NCI-H1694 treated with DMSO at 0.1 percent for 48 hours (cell line): Measurements from ENCODE around the gene TBC1D2B.

Source experiments
- DNase-seq: peaks from one replicate; lab custom pipeline; 2025; lab: John Stamatoyannopoulos, UW

TBC1D2B gene

DNA sequence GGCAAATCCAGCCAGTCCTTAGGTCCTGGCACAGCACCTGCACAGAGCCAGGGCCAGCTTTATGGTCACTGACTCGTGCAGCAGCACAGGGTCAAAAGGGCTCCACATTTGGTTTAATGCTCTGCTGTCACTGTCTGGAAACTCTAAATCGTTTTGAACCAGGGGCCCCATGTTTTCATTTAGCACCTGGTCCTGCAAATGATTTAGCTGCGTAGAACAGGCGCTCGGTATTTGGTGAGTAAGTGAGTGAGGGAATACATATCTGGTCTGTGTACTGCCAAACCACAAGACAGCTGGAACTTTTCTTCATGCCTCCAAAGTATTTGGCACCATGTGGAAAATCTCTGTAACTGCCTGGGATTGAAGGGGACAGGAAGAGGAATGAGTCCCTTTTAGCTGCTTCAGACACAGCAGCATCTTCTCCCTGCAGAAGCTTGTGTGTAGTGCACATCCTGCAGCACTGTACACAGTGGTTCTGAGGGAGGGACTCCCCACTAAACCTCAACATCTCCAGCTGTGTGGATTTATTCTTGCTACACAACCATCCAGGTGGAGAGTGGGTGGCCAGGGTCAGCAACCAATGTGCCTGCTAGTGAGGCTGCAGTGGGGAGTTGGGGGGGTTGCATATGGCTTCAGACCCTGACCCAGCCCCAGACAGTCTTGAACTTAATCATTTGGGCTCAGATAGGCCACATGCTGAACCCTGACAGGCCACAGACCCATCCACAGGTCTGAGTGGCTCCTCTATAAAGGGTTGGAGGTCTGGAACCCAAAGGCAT is 15.9 kb upstream of the TBC1D2B start:
- DNase-seq = no peak

DNA sequence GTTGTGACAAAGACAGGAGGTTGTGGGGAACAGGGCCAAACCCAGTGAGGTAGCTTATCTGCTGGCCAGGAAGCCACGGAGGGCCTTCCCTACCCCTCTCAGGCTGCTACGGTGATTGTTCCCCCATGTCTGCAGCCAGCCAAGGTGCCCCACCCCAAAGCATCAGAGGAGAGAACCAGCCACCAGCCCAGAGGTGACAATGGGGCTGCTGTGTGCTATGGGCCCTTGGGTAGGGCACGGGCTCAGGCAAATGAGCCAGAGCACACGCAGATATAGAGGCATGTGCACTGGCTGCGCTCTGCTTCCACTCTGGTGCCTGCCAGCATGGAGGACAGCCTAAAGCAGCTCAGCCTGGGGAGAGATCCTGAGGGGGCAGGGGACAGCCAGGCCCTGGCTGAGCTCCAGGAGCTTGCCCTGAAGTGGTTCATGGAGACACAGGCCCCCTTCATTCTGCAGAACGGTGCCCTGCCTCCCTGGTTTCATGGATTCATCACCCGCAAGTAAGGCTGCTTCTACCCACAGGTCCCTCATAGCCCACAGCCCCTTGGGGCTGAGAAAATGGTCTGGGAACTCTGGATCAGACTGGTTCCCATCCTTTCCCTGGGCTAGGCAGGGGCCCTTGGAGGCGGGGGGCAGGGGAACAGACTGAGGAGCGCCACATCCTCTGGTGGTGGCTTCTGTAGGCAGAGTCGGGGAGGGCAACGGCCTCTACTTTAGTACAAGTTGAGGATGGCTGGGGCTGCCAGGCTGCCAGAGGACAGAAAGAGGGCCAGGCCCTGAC is 14.9 kb upstream of the TBC1D2B start, which contains the start of gene SH2D7:
Gene SH2D7 (plus strand): TSS at position 301 of the 781 bp plus-strand sequence. CDS start 24 bp downstream, at position 325.
- DNase-seq = no peak

DNA sequence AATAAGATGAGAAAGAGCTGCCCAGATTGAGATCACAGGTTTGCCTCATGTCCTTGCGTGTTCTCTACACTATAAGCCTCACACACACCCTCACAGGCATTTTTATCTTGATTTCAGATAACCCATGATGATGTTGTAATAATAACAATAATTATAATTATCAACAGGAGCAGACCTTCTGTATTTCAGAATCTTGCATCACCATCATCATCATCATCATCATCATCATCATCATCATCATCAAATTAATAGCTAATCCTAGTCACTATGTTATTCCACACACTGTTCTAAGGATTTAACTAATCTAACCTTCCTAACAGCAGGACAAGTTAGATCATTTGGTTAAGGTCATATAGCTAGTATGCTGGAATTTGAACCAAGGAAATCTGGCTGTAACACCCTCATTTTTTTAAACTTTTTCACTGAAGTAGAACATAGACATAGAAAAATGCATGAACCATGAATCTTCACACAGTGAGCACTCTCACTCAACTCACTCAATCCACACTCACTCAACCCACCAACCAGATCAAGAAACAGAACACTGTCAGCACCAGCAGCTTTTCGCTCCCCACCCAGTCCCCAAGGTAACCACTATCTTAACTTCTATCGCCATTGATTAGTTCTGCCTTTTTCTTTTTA is 13.0 kb upstream of the TBC1D2B start:
- no peak for DNase-seq

DNA sequence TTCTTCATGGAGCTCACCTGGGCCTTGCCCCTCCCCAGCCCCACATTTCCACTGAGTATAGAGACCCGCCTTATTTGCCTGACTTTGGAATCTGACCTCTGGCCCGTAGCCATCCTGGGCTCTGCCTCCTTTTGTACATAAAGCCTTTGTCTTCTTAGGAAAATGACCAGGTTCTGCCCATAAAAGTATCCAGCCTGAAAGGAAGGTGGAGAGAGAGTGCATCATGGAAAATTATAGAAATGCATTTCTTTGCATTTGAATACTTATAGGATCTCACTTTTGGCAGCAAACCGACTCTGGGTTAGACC is 11.2 kb upstream of the TBC1D2B start:
- no peak for DNase-seq

DNA sequence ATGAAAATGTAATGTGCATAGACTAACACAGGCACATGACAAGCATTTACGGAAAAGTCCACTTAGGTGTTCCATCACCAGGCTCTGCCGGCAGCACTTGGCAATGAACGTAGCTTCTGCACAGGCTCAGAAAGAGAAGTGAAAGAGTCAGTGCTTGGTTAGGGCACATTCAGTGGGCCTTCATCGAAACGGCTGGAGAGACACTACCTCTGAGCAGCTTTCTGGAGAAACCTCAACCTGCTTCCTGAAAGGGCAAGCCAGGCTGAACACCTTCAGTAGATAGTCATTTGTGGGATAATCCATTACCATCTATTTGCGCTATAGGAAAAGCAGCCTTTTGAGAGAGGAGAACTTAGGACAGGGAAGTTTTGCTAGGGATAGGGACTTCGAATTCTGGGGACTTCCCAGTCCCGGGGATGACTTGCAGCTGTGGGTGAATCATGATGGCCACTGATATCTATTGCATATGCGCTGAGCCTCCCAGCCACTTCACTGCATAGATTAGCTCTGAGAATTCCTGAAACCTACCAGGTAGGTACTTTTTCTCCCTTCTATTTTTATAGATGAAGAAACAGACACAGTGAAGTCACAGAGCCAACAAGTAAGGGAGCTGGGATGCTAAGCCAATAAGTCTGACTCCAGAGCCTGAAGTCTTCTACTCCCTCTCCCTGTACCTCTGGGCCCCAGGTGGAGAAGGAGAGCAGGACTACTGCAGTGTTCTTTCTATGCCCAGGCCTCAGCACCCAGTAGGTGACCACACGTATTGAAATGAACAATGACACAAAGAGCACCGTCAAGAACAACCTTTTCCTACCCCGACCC is 10.7 kb upstream of the TBC1D2B start:
- DNase-seq = no peak

DNA sequence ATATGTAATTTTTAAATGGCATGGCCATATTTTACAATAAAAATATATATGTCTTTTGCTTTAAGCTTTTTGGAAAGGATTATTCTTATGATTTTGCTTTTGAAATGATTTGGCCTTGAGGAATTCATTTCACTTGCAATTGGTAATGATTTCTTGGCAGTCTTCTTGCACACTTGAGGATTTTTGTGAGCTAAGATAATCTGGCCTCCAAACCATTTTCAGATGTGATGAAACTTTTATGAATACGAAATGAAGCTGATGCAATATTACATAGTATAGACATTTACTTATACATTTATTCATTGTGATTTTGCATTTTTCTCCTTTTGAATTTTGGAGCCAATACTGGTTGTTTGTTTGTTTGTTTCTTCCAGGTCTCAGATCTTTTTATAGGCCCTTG is 8.4 kb upstream of the TBC1D2B start:
- no peak for DNase-seq

DNA sequence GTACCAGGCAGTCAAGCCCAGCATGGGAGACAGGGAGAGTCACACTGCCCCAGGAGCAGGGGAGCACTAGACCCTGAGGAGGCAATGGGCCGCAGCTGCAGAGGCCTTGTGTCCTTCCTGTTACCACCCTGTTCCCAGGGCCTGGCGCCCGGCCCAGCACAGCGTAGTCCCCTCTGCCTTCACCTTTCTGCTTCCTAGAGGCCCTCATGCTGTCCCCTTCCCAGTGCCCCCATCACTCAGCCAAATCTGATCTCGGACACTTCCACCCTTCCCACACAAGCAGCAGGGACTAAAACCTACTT is 6.9 kb upstream of the TBC1D2B start:
- no peak for DNase-seq

DNA sequence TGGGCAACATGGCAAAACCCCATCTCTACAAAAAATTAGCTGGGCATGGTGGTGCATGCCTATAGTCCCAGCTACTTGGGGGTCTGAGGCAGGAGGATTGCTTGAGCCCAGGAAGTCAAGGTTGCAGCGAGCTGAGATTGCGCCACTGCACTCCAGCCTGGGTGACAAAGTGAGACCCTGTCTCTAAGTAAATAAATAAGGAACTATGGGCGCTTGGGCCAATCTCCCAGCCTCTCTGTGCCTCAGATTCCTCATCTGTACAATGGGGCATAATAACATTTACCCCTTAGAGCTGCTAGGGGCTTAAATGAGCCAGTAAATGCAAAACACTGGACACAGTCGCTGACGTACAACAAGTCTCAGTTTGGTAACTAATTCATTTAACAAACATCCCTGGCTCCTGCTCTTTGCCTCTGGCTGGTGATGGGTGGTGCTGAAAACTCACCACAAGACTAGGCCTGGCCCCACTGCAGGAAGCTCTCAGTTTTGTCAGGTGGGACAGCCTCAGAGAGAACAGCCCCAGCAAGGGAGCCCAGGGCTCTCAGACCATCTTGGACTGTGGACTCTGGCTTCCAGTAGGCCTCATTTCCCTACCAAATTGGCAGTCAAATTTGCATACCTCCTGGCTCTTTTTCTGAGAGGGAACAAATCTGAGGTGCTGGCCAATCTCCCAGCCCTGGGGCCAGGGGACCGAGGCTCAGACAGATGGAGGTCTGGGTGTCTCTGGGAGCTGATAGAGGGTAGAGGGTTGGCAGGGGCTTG is 6.4 kb upstream of the TBC1D2B start:
- DNase-seq = no peak

DNA sequence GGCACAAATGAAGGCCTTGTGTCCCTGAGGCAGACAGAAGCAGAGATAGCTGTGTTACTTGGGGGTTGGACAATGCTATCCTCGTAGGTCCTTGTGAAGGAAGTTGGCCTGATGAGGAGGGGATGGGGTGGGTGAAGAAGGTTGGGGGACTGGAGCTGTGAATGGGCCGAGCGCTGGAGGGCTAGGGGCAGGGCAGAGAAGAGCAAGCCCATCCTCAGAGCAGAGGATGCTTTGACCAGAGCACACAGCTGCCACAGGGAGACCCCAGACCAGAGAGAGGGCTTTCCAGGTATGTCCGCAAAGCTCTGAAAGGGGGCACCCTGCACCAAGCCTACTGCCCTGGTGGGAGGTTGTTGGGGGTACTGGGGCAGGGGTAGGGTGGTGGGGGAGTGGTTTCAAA is 5.7 kb upstream of the TBC1D2B start:
- DNase-seq = no peak

DNA sequence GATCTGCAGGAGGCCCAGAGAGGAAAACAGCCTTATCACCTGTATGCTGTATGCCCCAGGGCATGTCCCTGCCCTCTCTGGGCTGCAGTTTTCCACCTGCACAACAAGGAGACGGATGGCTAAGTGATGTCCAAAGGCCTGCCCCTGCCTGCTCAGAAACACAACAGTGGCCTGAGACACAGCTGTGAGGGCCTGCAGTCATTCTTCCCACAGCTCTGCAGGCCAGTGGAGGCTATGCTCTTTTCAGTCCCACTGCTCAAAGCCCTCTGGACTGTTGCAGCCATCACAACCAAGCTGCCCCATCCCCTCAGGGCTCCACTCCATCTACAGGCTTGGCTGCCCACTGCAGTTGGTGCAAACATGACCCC is 5.2 kb upstream of the TBC1D2B start:
- no peak for DNase-seq

DNA sequence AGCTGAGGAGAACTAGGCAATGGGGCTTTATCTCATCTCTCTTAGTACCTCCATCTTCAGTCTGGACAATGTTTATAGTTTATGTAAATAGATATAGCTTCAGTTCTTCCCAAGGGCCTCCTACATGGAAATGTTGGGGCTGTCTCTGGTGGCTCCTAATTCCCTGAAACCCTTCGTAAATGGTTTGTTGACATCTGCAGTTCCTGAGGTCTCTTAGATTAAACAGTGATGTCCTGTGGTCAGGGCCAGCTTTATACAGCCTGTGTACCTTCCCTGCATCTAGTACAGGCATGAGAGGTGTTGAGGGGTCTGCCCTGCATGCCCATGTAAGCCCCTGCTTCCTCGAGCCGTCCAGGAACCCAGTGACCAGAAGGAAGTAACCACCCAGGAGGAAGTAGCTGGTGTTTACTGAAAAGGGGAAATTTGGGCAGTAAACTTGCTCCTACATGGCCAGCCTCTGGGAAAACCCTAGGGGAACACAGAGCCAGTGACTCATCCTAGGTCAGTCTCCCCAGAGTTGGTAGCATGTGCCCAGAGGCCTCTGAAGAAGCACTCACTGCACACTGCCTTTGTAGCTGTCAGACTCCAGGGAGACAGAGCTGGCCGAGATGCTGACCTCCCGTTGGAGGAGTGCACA is 4.7 kb upstream of the TBC1D2B start:
- no peak for DNase-seq

DNA sequence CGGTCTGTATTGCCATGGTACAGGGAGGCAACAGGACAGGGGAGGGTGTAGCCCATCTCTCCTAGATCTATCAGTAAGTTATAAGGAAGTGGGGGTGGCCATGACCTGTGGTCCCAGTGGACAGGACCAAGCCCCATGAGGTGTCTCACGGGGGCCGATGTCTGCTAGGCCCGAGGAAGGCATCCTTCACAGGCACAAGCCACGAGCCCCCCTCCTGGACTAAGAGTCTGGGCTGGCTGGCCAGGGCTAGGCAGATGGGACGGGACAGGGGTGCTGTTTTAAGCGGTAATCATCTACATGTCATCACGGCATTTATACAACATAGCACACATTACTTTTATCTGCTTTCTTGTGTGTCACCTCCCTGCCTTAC is 2.6 kb upstream of the TBC1D2B start:
- DNase-seq = no peak

DNA sequence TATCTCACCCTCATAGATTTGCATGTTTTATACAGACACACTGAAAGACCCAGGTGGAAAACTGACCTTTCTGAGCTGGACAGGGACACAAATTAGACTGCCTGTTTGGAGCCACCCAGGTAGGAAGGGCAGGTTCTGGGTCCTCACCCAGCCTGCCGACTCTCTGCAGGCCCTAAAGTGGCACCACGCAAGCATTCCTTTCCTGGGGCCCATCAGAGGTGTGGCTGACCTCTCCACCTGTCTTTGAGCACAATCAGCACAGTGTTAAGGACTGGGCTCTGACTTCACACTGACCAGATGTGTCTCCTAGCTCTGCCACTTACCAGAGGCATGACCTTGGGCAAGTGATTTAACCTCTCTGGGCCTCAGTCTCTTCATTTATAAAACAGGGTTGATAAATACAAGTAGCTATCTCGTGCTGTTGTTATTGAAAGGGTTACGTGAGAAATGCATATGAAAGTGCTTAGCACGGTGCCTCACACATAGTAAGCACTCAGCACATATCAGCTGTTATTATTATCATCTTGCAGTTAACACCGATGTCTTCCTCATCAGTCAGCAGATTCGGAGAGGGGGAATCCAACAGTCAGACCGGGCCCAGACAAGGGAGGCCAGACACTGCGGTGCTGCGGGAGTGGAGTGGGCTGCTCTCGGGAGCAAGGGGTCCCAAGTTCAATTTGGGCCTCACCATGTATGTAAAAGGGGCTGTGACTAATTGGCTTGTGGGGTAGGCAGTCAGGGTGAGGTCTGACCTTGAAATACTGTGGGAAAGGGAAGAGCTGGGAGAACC is 2.0 kb upstream of the TBC1D2B start:
- no peak for DNase-seq

DNA sequence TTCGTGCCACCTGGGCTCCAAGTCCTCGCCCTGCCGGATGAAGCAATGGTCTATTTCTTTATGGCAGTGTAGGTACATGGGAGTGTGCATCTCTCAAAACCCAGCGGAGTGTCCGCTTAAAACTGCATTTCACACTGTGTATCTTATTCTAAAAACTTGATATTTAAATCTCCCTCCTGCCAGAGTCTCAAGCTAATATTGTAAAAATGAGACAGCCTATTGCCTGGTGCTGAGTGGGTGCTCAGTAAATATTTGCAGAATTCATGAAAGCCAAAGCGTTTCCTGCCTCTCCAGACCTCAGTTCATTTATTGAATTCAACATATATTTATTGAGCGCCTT is 330 bp upstream of the TBC1D2B start:
- DNase-seq = no peak

DNA sequence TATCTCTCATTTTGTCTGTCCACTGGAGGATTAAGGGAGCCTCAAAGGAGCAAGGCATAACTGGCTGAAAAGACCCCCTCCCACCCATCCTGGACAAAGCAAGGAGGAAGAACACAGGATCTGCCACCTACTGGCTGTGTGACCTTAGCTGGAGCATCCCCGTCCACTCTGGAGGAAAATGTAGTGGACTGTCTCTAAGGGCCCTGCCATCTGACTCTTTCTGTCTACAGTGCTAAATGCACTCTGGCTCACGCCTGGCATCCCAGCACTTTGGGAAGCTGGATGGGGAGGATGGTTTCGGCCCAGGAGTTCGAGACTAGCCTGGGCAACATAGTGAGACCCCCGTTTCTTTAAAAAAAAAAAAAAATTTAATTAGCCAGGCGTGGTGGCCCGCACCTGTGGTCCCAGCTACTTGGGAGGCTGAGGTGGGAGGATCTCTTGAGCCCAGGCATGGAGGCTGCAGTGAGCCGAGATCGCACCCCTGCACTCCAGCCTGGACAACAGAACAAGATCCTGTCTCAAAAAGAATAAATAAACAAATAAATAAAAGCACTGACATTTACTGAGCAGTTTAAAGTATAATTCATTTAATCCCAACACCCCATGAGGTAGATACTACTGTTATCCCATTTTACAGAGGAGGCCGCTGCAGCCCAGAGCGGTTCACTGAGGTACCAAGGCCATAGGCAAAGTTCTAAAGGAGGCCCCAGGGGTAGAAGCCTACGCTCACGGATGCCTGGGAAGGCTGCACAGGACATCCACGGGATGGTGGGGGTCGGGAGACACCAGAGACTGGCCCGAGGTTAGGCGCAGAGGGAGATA is 1.1 kb downstream of the TBC1D2B start:
- DNase-seq = no peak

DNA sequence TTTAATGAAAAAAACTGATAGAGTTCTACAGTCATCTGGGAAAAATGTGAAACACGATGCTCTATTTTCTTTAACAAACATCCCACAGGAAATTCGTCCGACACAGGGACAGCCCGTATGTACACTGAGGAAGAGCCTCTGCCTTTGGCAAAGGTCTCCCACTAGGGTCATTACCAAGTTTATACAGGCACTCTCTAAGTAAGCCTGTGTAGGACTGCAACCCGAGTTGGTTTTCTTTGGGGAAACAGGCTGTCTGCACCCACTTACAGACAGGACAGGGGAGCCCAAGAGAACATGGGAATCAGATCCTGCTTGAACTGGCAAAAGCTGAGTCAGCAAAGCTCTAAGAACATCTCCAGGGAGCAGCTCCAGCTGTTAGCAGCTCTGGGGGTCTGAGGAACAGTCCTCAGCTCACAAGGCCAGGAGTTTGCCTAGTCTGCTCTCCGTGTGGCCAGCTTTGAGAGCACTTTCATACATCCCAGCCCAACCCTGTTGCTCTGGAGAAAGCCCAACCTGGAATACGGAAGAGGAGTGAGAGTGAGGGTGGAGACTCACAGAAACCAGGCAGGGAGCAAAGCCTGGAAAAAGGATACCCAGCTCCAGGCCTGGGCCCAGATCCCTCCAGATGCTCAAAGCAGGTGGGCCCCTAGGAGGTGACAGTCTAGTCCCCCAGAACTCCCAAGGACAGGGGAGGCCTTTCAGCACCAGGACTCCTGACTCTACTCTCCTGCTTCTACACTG is 1.9 kb downstream of the TBC1D2B start:
- peak; percentile 24 for DNase-seq

DNA sequence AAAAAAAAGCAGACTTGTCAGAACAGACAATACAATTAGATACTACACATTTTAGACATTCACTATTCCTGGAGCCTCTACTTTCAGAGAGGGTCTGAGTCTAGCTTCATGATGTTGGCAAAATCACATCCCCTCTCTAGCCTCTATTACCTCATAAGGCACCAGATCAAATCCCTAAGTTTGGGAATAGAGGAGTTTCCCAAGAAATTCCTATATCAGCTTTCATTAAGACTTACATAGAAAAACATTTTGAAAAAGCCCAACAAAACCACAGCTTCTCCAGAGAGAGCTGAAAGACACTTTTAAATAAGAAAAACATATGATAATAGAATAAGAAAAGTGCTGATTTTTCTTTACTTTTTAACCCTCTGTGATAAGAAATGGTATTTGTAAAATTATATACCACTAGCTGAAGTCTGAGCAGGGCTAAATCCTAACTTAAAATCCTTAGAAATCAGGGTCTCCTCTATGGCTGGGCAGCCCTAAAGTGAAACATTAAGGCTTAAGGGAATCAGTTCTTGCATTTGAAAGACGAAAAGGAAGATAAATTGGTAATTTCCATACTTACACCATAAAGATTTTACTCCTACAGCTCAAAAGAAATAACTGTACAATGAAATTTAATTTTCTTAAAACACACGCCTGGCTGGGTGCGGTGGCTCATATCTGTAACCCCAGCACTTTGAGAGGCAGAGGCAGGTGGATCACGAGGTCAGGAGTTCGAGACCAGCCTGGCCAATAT is 4.3 kb downstream of the TBC1D2B start:
- no peak for DNase-seq
